Natural killer cell (primary cell): Measurements from ENCODE around the gene UTS2R. TPM values are rescaled to one million over a fixed set of nuclear protein-coding genes. Genes with fewer than 3 reads are reported as not detected.
"Not testable (repeated sequence)": the region's sequence is repeated elsewhere in the genome, so short reads cannot be mapped to it uniquely, and the experiment has no call there.

Experiments
- ATAC-seq, 3 donors: fragments of 150-1000 bp in 2 of 3; fragments of 200-7000 bp in 1 of 3; cut with Tn5 transposase; 1 replicate in 1 of 3; 2 replicates in 2 of 3; pipeline ENCODE4 v1.10.0; 2021; ENCODE audit warnings: mild to moderate bottlenecking in 2 of 3, moderate library complexity in 2 of 3
- DNase-seq, 2 donors: peaks; one replicate each; pipeline versions ENCODE4 v3.0.0 to v3.0.0-alpha.2; 2013 to 2021; ENCODE audit warnings: mixed read lengths in 1 of 2
- H3K27ac ChIP-seq: one replicate; pipeline ENCODE4 v1.5.1; 2013; ENCODE audit warnings: mild to moderate bottlenecking, low read length
- H3K27me3 ChIP-seq: one replicate; pipeline ENCODE4 v1.6.1; 2013; ENCODE audit warnings: low read length; ENCODE audit not compliant: control insufficient read depth, insufficient read depth
- H3K36me3 ChIP-seq: one replicate; pipeline ENCODE4 v1.6.1; 2013; ENCODE audit warnings: low read length; ENCODE audit not compliant: control insufficient read depth, insufficient read depth
- H3K4me1 ChIP-seq: one replicate; pipeline ENCODE4 v1.6.1; 2013; ENCODE audit warnings: low read length; ENCODE audit not compliant: control insufficient read depth, insufficient read depth
- H3K4me3 ChIP-seq: one replicate; pipeline ENCODE4 v1.5.1; 2013; ENCODE audit warnings: low read length
- H3K9me3 ChIP-seq: one replicate; pipeline ENCODE4 v1.6.1; 2013; ENCODE audit warnings: low read length; ENCODE audit not compliant: control insufficient read depth, insufficient read depth
- H3K27ac Mint-ChIP-seq, 2 donors: one replicate each; pipeline ENCODE4 v1.8.0; 2022; ENCODE audit warnings: mild to moderate bottlenecking in 2 of 2, mixed read lengths in 2 of 2, moderate library complexity in 1 of 2
- H3K27me3 Mint-ChIP-seq, 2 donors: one replicate each; pipeline ENCODE4 v1.8.0; 2022; ENCODE audit warnings: low read depth in 2 of 2, mixed read lengths in 2 of 2
- H3K36me3 Mint-ChIP-seq: one replicate; pipeline ENCODE4 v1.8.0; 2022; ENCODE audit warnings: mixed read lengths
- H3K4me1 Mint-ChIP-seq, 2 donors: one replicate each; pipeline ENCODE4 v1.8.0; 2022; ENCODE audit warnings: mixed read lengths in 2 of 2
- H3K4me3 Mint-ChIP-seq: one replicate; pipeline ENCODE4 v1.8.0; 2022; ENCODE audit warnings: mild to moderate bottlenecking, moderate library complexity, mixed read lengths
- H3K9me3 Mint-ChIP-seq, 2 donors: one replicate each; pipeline ENCODE4 v1.8.0; 2022; ENCODE audit warnings: mixed read lengths in 2 of 2
- WGBS: methylation state at CpG from one replicate; pipeline ENCODE4 v1.1.7; 2013; ENCODE audit warnings: missing lambda C conversion rate; ENCODE audit not compliant: insufficient coverage; 5-methylcytosine and 5-hydroxymethylcytosine counted together
- intact Hi-C: fragments of 100-400 bp; cut with micrococcal nuclease; formaldehyde crosslinking; loops from one replicate; pipeline ENCODE4 v1.14.2; 2022
- total RNA-seq, 4 donors: library from RNA; stranded (reverse); fragments of 120-200 nt in 1 of 4; gene quantifications; one replicate each; pipeline versions ENCODE4 v1.2.3 to v1.2.4, GENCODE V29; 2013 to 2022
- TF ChIP-seq, protein P1 (sequence below): fragments of 200-600 bp; IDR thresholded peaks from one replicate; pipeline ENCODE4 v1.8.0; 2022; ENCODE audit warnings: antibody characterized with exemption

UTS2R gene
- total RNA-seq, 3 donors from 2014 or later (not counting 1 experiment from before 2014, with no cell fraction given), result 0.28 TPM; not detected in 2

DNA sequence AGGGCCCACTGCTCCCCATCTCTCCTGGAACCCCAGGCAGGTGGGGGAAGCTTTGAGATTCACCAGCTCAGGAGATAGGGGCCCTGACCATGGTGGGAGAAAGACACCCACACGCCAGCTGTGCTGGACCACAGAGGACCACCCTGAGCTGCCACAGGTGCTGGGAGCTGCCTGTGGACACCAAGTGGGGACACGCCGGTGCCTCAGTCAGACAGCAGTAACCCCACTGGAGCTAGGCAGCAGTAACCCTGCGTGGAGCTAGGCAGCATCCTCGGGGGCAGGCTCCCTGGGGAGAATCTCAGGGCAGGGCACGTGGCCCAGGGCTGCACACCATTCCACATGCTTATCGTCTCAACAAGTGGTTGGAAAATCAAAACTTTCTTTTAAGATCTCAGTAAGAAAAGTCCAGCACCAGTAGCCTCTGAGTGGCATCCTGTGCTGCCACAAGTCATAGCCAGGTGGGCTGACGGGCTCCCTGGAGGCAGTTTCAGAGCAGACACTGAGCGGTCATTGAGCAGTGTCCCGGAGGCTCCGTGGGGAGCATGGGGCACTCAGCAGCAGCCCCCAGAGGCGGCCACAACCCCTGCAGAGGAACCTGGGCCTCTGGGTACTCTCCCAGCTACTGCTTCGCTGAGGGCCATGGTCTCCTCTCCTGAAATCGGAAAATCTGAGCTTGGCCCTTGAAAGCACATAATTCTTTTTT is 38.6 kb downstream of the UTS2R start:
- intact Hi-C loops, result loop anchor here (10.0 kb wide), 1 partner anchor 165 kb away; no protein-coding TSS in a partner anchor

DNA sequence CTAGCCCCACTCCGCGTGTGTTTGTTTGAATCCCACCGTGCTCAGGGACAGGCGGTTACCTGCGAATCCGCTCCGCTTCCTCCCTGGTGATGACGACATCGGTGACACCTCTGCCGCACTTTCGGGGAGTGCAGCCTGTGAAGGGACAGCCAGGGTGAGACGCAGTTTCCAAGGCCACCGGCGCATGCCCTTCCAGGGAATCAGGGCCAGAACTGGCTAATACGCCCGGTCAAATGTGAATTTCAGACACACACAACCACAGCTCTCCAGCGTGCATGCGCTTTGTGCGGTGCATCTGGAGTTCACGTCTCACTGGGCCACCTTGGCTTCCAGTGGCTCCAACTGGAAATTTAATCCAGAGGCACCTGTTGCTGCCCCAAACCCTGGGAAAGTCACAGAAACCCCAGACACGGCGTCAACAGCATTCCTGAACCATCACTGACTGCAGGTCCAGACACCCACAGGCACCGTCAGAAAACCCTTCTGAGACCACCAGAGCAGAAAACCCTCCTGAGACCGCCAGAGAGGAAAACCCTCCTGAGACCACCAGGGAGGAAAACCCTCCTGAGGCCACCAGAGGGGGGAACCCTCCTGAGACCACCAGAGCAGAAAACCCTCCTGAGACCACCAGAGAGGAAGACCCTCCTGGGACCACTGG is 40.0 kb downstream of the UTS2R start:
- Histone ChIP-seq H3K9me3 (no peaks in the 10 kb centered on the region), H3K4me1 (peaks cover 12% of the 10 kb centered on the region), H3K36me3 (peaks cover 13% of the 10 kb centered on the region), H3K4me3 (no peak overlapping the region), H3K27ac (no peak overlapping the region), H3K27me3 (no peaks in the 10 kb centered on the region)
- no peak for DNase-seq
- H3K4me1 Mint-ChIP-seq, result peaks cover 15 to 17% of the 10 kb centered on the region in 2 donors
- no peaks in the 10 kb centered on the region for H3K36me3 Mint-ChIP-seq
- no peak for ATAC-seq
- H3K9me3 Mint-ChIP-seq, result no peaks in the 10 kb centered on the region
- no peaks in the 10 kb centered on the region for H3K27me3 Mint-ChIP-seq
- TF ChIP-seq, protein P1, sequence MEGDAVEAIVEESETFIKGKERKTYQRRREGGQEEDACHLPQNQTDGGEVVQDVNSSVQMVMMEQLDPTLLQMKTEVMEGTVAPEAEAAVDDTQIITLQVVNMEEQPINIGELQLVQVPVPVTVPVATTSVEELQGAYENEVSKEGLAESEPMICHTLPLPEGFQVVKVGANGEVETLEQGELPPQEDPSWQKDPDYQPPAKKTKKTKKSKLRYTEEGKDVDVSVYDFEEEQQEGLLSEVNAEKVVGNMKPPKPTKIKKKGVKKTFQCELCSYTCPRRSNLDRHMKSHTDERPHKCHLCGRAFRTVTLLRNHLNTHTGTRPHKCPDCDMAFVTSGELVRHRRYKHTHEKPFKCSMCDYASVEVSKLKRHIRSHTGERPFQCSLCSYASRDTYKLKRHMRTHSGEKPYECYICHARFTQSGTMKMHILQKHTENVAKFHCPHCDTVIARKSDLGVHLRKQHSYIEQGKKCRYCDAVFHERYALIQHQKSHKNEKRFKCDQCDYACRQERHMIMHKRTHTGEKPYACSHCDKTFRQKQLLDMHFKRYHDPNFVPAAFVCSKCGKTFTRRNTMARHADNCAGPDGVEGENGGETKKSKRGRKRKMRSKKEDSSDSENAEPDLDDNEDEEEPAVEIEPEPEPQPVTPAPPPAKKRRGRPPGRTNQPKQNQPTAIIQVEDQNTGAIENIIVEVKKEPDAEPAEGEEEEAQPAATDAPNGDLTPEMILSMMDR, result no peak
- WGBS, result 98% methylated on average over 22 of the region's 24 CpGs
- intact Hi-C loops, result loop anchor here (10.0 kb wide), 1 partner anchor 167 kb away; no protein-coding TSS in a partner anchor
- no peak overlapping the region for H3K27ac Mint-ChIP-seq
- no peak overlapping the region for H3K4me3 Mint-ChIP-seq

More for the DNA sequence above, 38.6 kb downstream of the UTS2R start:
- no peaks in the 10 kb centered on the region for H3K27me3 ChIP-seq
- TF ChIP-seq, protein P1, result no peak
- 94% methylated on average over 14 of the region's 14 CpGs for WGBS
- peaks cover 12% of the 10 kb centered on the region for H3K4me1 ChIP-seq
- Mint-ChIP-seq H3K4me1 (peaks cover 11 to 14% of the 10 kb centered on the region in 2 donors), H3K27ac (no peak overlapping the region), H3K36me3 (no peaks in the 10 kb centered on the region), H3K4me3 (no peak overlapping the region), H3K27me3 (no peaks in the 10 kb centered on the region), H3K9me3 (no peaks in the 10 kb centered on the region)
- ATAC-seq (no peak), DNase-seq (no peak)
- H3K27ac ChIP-seq, result no peak overlapping the region
- peaks cover 10% of the 10 kb centered on the region for H3K36me3 ChIP-seq
- H3K4me3 ChIP-seq, result no peak overlapping the region
- H3K9me3 ChIP-seq, result no peaks in the 10 kb centered on the region

DNA sequence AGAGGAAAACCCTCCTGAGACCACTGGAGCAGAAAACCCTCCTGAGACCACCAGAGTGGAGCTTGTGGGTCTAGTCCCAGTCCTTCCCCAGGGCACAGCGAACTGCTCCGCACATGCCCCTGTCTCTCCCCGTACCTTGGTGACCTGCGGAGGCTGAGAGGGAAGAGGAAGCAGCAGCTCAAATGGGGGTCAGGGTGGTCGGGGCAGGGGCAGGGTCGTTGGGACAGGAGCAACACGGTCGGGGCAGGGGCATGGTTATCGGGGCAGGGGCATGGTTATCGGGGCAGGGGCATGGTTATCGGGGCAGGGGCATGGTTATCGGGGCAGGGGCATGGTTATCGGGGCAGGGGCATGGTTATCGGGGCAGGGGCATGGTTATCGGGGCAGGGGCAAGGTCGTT is 40.5 kb downstream of the UTS2R start:
- not testable (repeated sequence) for H3K27me3 Mint-ChIP-seq, H3K36me3 Mint-ChIP-seq, H3K4me3 Mint-ChIP-seq, H3K27ac ChIP-seq, DNase-seq, H3K4me3 ChIP-seq, H3K9me3 Mint-ChIP-seq, H3K9me3 ChIP-seq, H3K27ac Mint-ChIP-seq, ATAC-seq, H3K27me3 ChIP-seq
- peaks cover 12% of the 10 kb centered on the region for H3K4me1 ChIP-seq
- peaks cover 15 to 17% of the 10 kb centered on the region in 2 donors for H3K4me1 Mint-ChIP-seq
- WGBS, result 91% methylated on average over 16 of the region's 16 CpGs
- peaks cover 13% of the 10 kb centered on the region for H3K36me3 ChIP-seq
- intact Hi-C loops, result loop anchor here (10.0 kb wide), 1 partner anchor 167 kb away; no protein-coding TSS in a partner anchor
